GM12864 (cell line): ENCODE measurements around the gene MPG.
A peak's percentile ranks its signal among the peaks of the same experiment; 100 is the strongest.

ENCODE experiments used
- DNase-seq: peaks from one replicate; pipeline ENCODE4 v3.0.0-alpha.2; 2011; ENCODE audit warnings: low read depth
- H3K4me3 ChIP-seq: 2 replicates; pipeline ENCODE4 v1.5.1; 2011; ENCODE audit warnings: mild to moderate bottlenecking, low read depth, low read length, control low read depth
- CTCF ChIP-seq: IDR thresholded peaks from 2 replicates; pipeline ENCODE4 v1.5.1; 2011; ENCODE audit warnings: low read depth, mild to moderate bottlenecking, moderate library complexity, low read length, control low read depth, inconsistent platforms; ENCODE audit errors: missing control alignments

Gene MPG

GRCh38 chr16:54237-54581 lies 23.8 kb upstream of the MPG start:
- TF ChIP-seq CTCF: no peak
- DNase-seq: no peak

GRCh38 chr16:55571-56136 lies 22.4 kb upstream of the MPG start:
- no peak for TF ChIP-seq CTCF
- H3K4me3 ChIP-seq: no peak overlapping the region
- DNase-seq: no peak

More at GRCh38 chr16:54237-54581, 23.8 kb upstream of the MPG start:
- H3K4me3 ChIP-seq: peak overlapping the region; percentile 96

GRCh38 chr16:56231-56927 lies 21.6 kb upstream of the MPG start:
- H3K4me3 ChIP-seq: no peak overlapping the region
- TF ChIP-seq CTCF: no peak
- no peak for DNase-seq

GRCh38 chr16:57711-58110 lies 20.3 kb upstream of the MPG start:
- no peak for TF ChIP-seq CTCF
- no peak for DNase-seq
- no peak overlapping the region for H3K4me3 ChIP-seq

- no peak overlapping the region for H3K4me3 ChIP-seq
- DNase-seq: no peak
- TF ChIP-seq CTCF: no peak
These were observed 19.3 kb upstream of the MPG start for GRCh38 chr16:58491-59439.

GRCh38 chr16:59440-60059 lies 18.5 kb upstream of the MPG start:
- no peak for DNase-seq
- TF ChIP-seq CTCF: no peak
- no peak overlapping the region for H3K4me3 ChIP-seq
